Hair follicle dermal papilla cell (primary cell): ENCODE results near the gene UGT2B11. TPM values are rescaled to one million over a fixed set of nuclear protein-coding genes. Genes with fewer than 3 reads are reported as not detected.

Experiments used
- total RNA-seq: library from RNA; depleted of rRNA; stranded (reverse); fragments of >200 nt; gene quantifications from 2 replicates; pipeline ENCODE4 v1.2.3, GENCODE V29; 2012

UGT2B11 gene
- not detected in 2 replicates for total RNA-seq

DNA sequence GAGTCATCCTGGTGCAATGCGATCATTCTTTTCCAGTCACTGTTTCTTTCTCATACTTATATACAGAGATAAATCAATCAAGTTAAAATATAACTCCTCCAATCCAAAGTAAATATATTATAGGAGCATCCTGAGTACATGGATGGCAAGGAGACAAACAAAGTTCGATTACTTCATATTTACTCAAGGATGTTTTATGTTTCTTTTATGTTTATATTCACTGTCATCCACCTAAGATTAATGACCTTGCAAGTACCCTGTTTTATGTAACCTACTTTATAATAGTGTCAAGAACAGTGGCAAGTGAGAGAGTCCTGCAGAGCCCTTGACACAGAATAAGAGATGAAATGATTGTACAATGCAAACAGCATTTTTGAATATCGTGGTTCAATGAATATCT is at the start of gene UGT2B11:
UGT2B11 (minus strand) TSS at position 33 of the 400 bp plus-strand sequence; CDS start at position 7, 26 bp downstream.

Other genes starting within 250 kb of the UGT2B11 start
- gene UGT2B7, start 118.3 kb downstream of the UGT2B11 start, total RNA-seq, result 0.36 TPM in 1 of 2 replicates, not detected in the other
- gene UGT2B28, start 65.7 kb upstream of the UGT2B11 start, total RNA-seq, result not detected in 2 replicates